ENCODE data around the gene RAB27B. TPM values are rescaled to one million over a fixed set of nuclear protein-coding genes. Genes with fewer than 3 reads are reported as not detected.
"Not testable (repeated sequence)": the region's sequence is repeated elsewhere in the genome, so short reads cannot be mapped to it uniquely, and the experiment has no call there.

RAB27B gene
- total RNA-seq, 4 donors from 2014 or later = 0.32 to 1.8 (median 0.76) TPM

- no peak for TF ChIP-seq CTCF (IDR thresholded peaks at IDR 0.05)
- no peak for ATAC-seq (ENCODE audit: low FRiP score)
Observed at GRCh38 chr18:54813977-54814565, 14.2 kb upstream of the RAB27B start.

GRCh38 chr18:54815086-54815485 is 13.2 kb upstream of the RAB27B start:
- DNase-seq (ENCODE audit: low spot score) = no peak
- TF ChIP-seq CTCF (IDR thresholded peaks at IDR 0.05) = no peak
- no peak for ATAC-seq (ENCODE audit: low FRiP score)

More at GRCh38 chr18:54813977-54814565, 14.2 kb upstream of the RAB27B start:
- DNase-seq (ENCODE audit: low spot score) = no peak

- DNase-seq (ENCODE audit: low spot score); ATAC-seq (ENCODE audit: low FRiP score): not testable (repeated sequence)
Observed at GRCh38 chr18:54820785-54821275, 7.4 kb upstream of the RAB27B start.

GRCh38 chr18:54822872-54823845 is 5.1 kb upstream of the RAB27B start:
- ATAC-seq (ENCODE audit: low FRiP score) (peak; percentile 98), DNase-seq (ENCODE audit: low spot score) (no peak)
- no peak for TF ChIP-seq CTCF (IDR thresholded peaks at IDR 0.05)

- no peak for TF ChIP-seq CTCF (IDR thresholded peaks at IDR 0.05)
- DNase-seq (ENCODE audit: low spot score) = no peak
Observed at GRCh38 chr18:54824761-54825160, 3.5 kb upstream of the RAB27B start.

GRCh38 chr18:54825601-54826344 is 2.5 kb upstream of the RAB27B start:
- DNase-seq (ENCODE audit: low spot score) (no peak), ATAC-seq (ENCODE audit: low FRiP score) (no peak)
- TF ChIP-seq CTCF (IDR thresholded peaks at IDR 0.05) = no peak

More at GRCh38 chr18:54824761-54825160, 3.5 kb upstream of the RAB27B start:
- no peak for ATAC-seq (ENCODE audit: low FRiP score)

GRCh38 chr18:54828986-54829385 is 709 bp downstream of the RAB27B start:
- DNase-seq (ENCODE audit: low spot score) (no peak), ATAC-seq (ENCODE audit: low FRiP score) (peak; percentile 8)
- no peak for TF ChIP-seq CTCF (IDR thresholded peaks at IDR 0.05)

Data from omental fat pad (tissue), 4 donors.